Loucy (cell line): Measurements from ENCODE around the gene COA7.

ENCODE experiments used
- H2AFZ ChIP-seq: fragments of 200-600 bp; sonication (generic); 2 replicates; pipeline ENCODE4 v1.6.0; 2016; ENCODE audit warnings: antibody characterized with exemption, mild to moderate bottlenecking, low read length, moderate library complexity
- H3F3A ChIP-seq: fragments of 200-600 bp; 2 replicates; pipeline ENCODE4 v1.6.0; 2016; ENCODE audit warnings: antibody characterized with exemption, low read depth, mild to moderate bottlenecking
- H3K27me3 ChIP-seq: fragments of 200-600 bp; sonication (generic); 2 replicates; pipeline ENCODE4 v1.6.1; 2014; ENCODE audit warnings: low read length, mild to moderate bottlenecking; ENCODE audit not compliant: insufficient read depth, poor library complexity, severe bottlenecking
- H3K36me3 ChIP-seq: fragments of 200-600 bp; sonication (generic); 2 replicates; pipeline ENCODE4 v1.6.1; 2016; ENCODE audit warnings: low read length; ENCODE audit not compliant: insufficient read depth
- H3K4me1 ChIP-seq: fragments of 200-600 bp; sonication (generic); 2 replicates; pipeline ENCODE4 v1.5.1; 2014; ENCODE audit warnings: low read length, mild to moderate bottlenecking; ENCODE audit not compliant: insufficient read depth, poor library complexity, severe bottlenecking
- H3K4me2 ChIP-seq: fragments of 200-600 bp; sonication (generic); 2 replicates; pipeline ENCODE4 v1.6.0; 2014; ENCODE audit warnings: antibody characterized with exemption, low read length, low read depth, mild to moderate bottlenecking; ENCODE audit not compliant: poor library complexity, severe bottlenecking
- H3K4me3 ChIP-seq: fragments of 200-600 bp; sonication (generic); 2 replicates; pipeline ENCODE4 v1.5.1; 2014; ENCODE audit warnings: low read length, mild to moderate bottlenecking, mixed read lengths; ENCODE audit not compliant: poor library complexity, severe bottlenecking
- H3K79me2 ChIP-seq: fragments of 200-600 bp; sonication (generic); 2 replicates; pipeline ENCODE4 v1.6.1; 2014; ENCODE audit warnings: low read length; ENCODE audit not compliant: insufficient read depth
- H3K9ac ChIP-seq: fragments of 200-600 bp; sonication (generic); 2 replicates; pipeline ENCODE4 v1.6.0; 2014; ENCODE audit warnings: mild to moderate bottlenecking, low read depth, low read length, moderate library complexity; ENCODE audit not compliant: poor library complexity, severe bottlenecking
- H3K9me2 ChIP-seq: fragments of 200-600 bp; sonication (generic); replicated peaks from 2 replicates; pipeline ENCODE4 v1.6.1; 2016; ENCODE audit warnings: low read depth, low read length, mixed read lengths
- H3K9me3 ChIP-seq: fragments of 200-600 bp; sonication (generic); 2 replicates; pipeline ENCODE4 v1.6.1; 2014; ENCODE audit warnings: mild to moderate bottlenecking, antibody characterized with exemption, low read length, low read depth; ENCODE audit not compliant: insufficient read depth
- H4K20me1 ChIP-seq: fragments of 200-600 bp; sonication (generic); 2 replicates; pipeline ENCODE4 v1.6.0; 2014; ENCODE audit warnings: antibody characterized with exemption, low read length, mild to moderate bottlenecking; ENCODE audit not compliant: insufficient read depth, poor library complexity, severe bottlenecking
- EZH2phosphoT487 ChIP-seq: fragments of 200-600 bp; IDR thresholded peaks from 2 replicates; pipeline ENCODE4 v1.6.1; 2018; ENCODE audit warnings: antibody characterized with exemption, mild to moderate bottlenecking, moderate library complexity, borderline replicate concordance
- TF ChIP-seq, protein P1 (sequence below): fragments of 200-600 bp; sonication (generic); conservative IDR thresholded peaks from 2 replicates; pipeline ENCODE4 v1.5.1; 2014; ENCODE audit warnings: mild to moderate bottlenecking, antibody characterized with exemption, low read length

The COA7 gene

DNA sequence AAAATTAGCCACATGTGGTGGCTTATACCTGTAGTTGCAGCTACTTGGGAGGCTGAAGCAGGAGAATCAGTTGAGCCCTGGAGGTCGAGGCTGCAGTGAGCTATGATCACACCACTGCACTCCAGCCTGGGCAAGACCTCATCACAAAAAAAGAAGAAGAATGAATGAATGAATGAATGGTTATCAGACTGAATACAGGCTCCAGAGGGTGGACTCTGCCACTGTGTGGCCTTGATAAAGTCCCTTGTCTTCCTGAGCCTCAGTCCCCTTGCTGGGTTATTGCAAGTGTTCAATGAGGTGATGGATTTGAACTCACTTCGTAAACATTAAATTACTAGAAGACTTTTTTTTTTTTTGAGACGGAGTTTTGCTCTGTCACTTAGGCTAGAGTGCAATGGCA lies 40.4 kb downstream of the COA7 start:
- no peak overlapping the region for H3K9ac ChIP-seq
- H3K4me3 ChIP-seq = no peak overlapping the region
- no peaks in the 10 kb centered on the region for H3K4me1 ChIP-seq
- H2AFZ ChIP-seq = no peak overlapping the region
- H3K27me3 ChIP-seq = no peaks in the 10 kb centered on the region
- H3F3A ChIP-seq = no peaks in the 10 kb centered on the region
- H3K79me2 ChIP-seq = no peaks in the 10 kb centered on the region
- no peaks in the 10 kb centered on the region for H3K9me3 ChIP-seq
- H3K4me2 ChIP-seq = no peak overlapping the region
- no peaks in the 10 kb centered on the region for H3K9me2 ChIP-seq
- H3K36me3 ChIP-seq = no peaks in the 10 kb centered on the region
- no peak for TF ChIP-seq EZH2phosphoT487
- TF ChIP-seq, protein P1, sequence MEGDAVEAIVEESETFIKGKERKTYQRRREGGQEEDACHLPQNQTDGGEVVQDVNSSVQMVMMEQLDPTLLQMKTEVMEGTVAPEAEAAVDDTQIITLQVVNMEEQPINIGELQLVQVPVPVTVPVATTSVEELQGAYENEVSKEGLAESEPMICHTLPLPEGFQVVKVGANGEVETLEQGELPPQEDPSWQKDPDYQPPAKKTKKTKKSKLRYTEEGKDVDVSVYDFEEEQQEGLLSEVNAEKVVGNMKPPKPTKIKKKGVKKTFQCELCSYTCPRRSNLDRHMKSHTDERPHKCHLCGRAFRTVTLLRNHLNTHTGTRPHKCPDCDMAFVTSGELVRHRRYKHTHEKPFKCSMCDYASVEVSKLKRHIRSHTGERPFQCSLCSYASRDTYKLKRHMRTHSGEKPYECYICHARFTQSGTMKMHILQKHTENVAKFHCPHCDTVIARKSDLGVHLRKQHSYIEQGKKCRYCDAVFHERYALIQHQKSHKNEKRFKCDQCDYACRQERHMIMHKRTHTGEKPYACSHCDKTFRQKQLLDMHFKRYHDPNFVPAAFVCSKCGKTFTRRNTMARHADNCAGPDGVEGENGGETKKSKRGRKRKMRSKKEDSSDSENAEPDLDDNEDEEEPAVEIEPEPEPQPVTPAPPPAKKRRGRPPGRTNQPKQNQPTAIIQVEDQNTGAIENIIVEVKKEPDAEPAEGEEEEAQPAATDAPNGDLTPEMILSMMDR = no peak
- H4K20me1 ChIP-seq = no peaks in the 10 kb centered on the region

DNA sequence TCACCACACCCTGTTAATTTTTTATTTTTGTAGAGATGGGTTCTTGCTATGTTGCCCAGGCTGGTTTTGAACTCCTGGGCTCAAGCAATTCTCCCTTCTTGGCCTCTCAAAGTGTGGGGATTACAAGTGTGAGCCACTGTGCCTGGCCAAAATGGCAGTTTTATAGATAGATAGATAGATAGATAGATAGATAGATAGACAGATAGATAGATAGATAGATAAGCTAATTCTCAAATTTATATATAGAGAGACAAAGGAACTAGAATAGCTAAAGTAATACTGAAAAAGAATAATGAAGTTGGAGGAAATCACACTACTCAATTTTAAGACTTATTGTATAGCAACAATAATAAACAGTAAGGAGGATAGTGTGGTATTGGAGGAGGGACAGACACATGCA lies 44.1 kb downstream of the COA7 start:
- Histone ChIP-seq H3K4me3 (no peak overlapping the region), H3K4me2 (no peak overlapping the region), H3K4me1 (no peaks in the 10 kb centered on the region), H2AFZ (no peak overlapping the region), H4K20me1 (no peaks in the 10 kb centered on the region), H3K79me2 (no peaks in the 10 kb centered on the region), H3K9ac (no peak overlapping the region), H3K9me2 (no peaks in the 10 kb centered on the region), H3F3A (no peaks in the 10 kb centered on the region), H3K36me3 (no peaks in the 10 kb centered on the region), H3K27me3 (no peaks in the 10 kb centered on the region), H3K9me3 (no peaks in the 10 kb centered on the region)
- TF ChIP-seq EZH2phosphoT487 = no peak
- TF ChIP-seq, protein P1 = no peak

DNA sequence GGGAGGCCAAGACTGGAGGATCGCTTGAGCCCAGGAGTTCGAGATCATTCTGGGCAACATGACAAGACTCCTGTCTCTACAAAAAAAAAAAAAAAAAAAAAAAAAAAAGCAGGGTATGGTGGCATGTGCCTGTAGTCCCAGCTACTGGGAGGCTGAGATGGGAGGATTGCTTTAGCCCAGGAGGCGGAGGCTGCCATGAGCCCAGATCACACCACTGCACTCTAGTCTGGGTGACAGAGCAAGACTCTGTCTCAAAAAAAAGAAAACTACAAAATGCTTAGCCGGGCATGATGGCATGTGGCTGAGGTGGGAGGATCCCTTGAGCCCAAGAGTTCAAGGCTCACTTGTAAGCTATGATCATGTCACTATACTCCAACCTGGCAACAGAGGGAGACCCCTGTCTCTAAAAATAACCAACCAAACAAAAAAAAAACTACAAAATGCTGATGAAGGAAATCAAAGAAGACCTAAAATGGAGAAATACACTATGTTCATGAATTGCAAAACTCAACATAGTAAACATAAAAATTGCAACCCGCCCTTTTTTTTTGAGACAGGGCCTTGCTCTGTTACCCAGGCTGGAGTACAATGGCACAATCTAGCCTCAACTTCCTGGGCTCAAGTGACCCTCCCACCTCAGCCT lies 44.8 kb downstream of the COA7 start:
- Histone ChIP-seq H3K4me2 (no peak overlapping the region), H4K20me1 (no peaks in the 10 kb centered on the region), H3K4me1 (no peaks in the 10 kb centered on the region), H3K9me2 (no peaks in the 10 kb centered on the region), H3K9ac (no peak overlapping the region), H3F3A (no peaks in the 10 kb centered on the region), H2AFZ (no peak overlapping the region), H3K9me3 (no peaks in the 10 kb centered on the region), H3K27me3 (no peaks in the 10 kb centered on the region), H3K79me2 (no peaks in the 10 kb centered on the region), H3K4me3 (no peak overlapping the region), H3K36me3 (no peaks in the 10 kb centered on the region)
- TF ChIP-seq, protein P1 = no peak
- TF ChIP-seq EZH2phosphoT487 = no peak
